WTC11 (cell line): Measurements from ENCODE around the gene TGIF1.

Experiments used
- ETV6 ChIP-seq: sonication (generic); formaldehyde crosslinking; IDR thresholded peaks from 2 replicates; pipeline ENCODE4 v1.8.1; 2022; ENCODE audit warnings: mild to moderate bottlenecking, missing genetic modification reagents
- FOXP1 ChIP-seq: sonication (generic); formaldehyde crosslinking; IDR thresholded peaks from 2 replicates; pipeline ENCODE4 v1.8.0; 2022; ENCODE audit warnings: missing genetic modification reagents, mild to moderate bottlenecking, moderate library complexity, borderline replicate concordance
- NFATC4 ChIP-seq: fragments of 250-450 bp; sonication (Bioruptor Pico); IDR thresholded peaks from 2 replicates; pipeline ENCODE4 v1.9.0; 2021; ENCODE audit warnings: mild to moderate bottlenecking
- ZBTB21 ChIP-seq: sonication (generic); formaldehyde crosslinking; IDR thresholded peaks from 2 replicates; pipeline ENCODE4 v1.8.1; 2023; ENCODE audit warnings: mild to moderate bottlenecking, missing genetic modification reagents, borderline replicate concordance
- ZNF138 ChIP-seq: sonication (generic); formaldehyde crosslinking; conservative IDR thresholded peaks from 2 replicates; pipeline ENCODE4 v1.8.1; 2022; ENCODE audit warnings: mild to moderate bottlenecking, moderate library complexity, missing genetic modification reagents
- ZNF317 ChIP-seq: sonication (generic); formaldehyde crosslinking; IDR thresholded peaks from 2 replicates; pipeline ENCODE4 v1.8.1; 2023; ENCODE audit warnings: low read depth, mild to moderate bottlenecking, moderate library complexity, missing genetic modification reagents, borderline replicate concordance
- TF ChIP-seq, protein P1 (sequence below): fragments of 200-600 bp; IDR thresholded peaks from 2 replicates; pipeline ENCODE4 v1.8.0; 2022; ENCODE audit warnings: antibody characterized with exemption
- TF ChIP-seq, protein P2 (sequence below): sonication (generic); formaldehyde crosslinking; IDR thresholded peaks from 2 replicates; pipeline ENCODE4 v1.8.0; 2022; ENCODE audit warnings: mild to moderate bottlenecking, missing genetic modification reagents
- TF ChIP-seq, protein P3 (sequence below): sonication (generic); formaldehyde crosslinking; conservative IDR thresholded peaks from 2 replicates; pipeline ENCODE4 v1.8.1; 2022; ENCODE audit warnings: mild to moderate bottlenecking, missing genetic modification reagents
- TF ChIP-seq, protein P4 (sequence below): sonication (generic); formaldehyde crosslinking; IDR thresholded peaks from 2 replicates; pipeline ENCODE4 v1.8.0; 2022; ENCODE audit warnings: mild to moderate bottlenecking, missing genetic modification reagents
- TF ChIP-seq, protein P5 (sequence below): sonication (generic); formaldehyde crosslinking; IDR thresholded peaks from 2 replicates; pipeline ENCODE4 v1.8.0; 2023; ENCODE audit warnings: mild to moderate bottlenecking, missing genetic modification reagents
- TF ChIP-seq, protein P6 (sequence below): sonication (generic); formaldehyde crosslinking; IDR thresholded peaks from 2 replicates; pipeline ENCODE4 v1.8.0; 2023; ENCODE audit warnings: missing genetic modification reagents
- TF ChIP-seq, protein P7 (sequence below): sonication (generic); formaldehyde crosslinking; IDR thresholded peaks from 2 replicates; pipeline ENCODE4 v1.8.1; 2023; ENCODE audit warnings: mild to moderate bottlenecking, missing genetic modification reagents, moderate library complexity
- TF ChIP-seq, protein P8 (sequence below): sonication (generic); formaldehyde crosslinking; IDR thresholded peaks from 2 replicates; pipeline ENCODE4 v1.8.0; 2022; ENCODE audit warnings: mild to moderate bottlenecking, missing genetic modification reagents

DNA sequence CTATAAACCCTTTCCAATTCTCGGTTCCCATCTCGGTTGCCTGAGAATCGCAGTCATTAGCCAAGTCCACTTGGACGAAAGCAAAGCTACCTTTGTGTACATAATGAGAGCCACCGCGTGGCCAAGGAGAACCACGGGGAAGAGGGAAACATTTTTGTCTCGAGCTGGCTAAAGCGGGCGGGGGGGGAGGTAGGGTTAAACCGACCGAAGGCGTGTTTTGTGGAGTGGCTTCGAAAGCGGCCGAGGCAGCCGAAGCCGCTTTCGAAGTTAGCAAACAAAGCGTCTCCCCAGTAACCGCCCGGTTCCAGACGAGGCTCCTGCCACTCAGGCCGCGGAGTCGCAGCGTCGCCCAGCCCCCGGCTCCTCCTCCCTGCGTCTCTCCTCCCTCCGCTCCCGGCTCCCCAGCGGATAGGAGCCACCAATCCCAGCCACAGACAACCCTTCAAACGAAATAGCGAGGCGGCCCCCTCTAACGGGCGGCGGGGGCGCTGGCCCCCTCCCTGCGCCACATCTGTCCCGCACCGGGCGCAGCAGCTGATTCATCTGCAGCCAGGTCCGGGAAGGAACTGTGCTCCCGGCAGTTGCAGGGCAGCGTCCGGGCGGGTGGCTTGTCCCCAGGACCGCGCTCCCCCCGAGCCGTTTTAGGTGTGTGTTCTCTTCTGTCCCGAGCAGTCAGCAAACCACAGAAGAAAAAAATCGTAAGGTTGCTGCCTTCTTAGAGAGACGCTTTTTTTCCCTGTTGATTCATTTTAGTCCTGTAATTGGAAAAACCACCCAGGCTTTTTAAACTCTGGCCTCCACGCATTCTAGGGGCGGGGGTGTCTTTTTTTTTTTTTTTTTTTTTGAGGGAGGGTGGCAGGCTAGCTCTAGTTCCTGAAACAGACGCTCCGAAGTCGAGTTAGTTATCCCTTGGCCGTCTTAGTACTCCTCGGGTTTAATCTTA lies 1.8 kb upstream of the TGIF1 start:
- TF ChIP-seq, protein P1, sequence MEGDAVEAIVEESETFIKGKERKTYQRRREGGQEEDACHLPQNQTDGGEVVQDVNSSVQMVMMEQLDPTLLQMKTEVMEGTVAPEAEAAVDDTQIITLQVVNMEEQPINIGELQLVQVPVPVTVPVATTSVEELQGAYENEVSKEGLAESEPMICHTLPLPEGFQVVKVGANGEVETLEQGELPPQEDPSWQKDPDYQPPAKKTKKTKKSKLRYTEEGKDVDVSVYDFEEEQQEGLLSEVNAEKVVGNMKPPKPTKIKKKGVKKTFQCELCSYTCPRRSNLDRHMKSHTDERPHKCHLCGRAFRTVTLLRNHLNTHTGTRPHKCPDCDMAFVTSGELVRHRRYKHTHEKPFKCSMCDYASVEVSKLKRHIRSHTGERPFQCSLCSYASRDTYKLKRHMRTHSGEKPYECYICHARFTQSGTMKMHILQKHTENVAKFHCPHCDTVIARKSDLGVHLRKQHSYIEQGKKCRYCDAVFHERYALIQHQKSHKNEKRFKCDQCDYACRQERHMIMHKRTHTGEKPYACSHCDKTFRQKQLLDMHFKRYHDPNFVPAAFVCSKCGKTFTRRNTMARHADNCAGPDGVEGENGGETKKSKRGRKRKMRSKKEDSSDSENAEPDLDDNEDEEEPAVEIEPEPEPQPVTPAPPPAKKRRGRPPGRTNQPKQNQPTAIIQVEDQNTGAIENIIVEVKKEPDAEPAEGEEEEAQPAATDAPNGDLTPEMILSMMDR: no peak
- TF ChIP-seq, protein P2, sequence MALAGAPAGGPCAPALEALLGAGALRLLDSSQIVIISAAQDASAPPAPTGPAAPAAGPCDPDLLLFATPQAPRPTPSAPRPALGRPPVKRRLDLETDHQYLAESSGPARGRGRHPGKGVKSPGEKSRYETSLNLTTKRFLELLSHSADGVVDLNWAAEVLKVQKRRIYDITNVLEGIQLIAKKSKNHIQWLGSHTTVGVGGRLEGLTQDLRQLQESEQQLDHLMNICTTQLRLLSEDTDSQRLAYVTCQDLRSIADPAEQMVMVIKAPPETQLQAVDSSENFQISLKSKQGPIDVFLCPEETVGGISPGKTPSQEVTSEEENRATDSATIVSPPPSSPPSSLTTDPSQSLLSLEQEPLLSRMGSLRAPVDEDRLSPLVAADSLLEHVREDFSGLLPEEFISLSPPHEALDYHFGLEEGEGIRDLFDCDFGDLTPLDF: peak; percentile 73
- TF ChIP-seq ETV6 (CRISPR knock-in tag) (peak; percentile 85; the same call in 1 of the 2 replicates), ZNF138 (no peak), ZBTB21 (no peak), FOXP1 (peak; percentile 84; the same call in 1 of the 2 replicates), NFATC4 (CRISPR knock-in tag) (no peak), ZNF317 (no peak)
- TF ChIP-seq, protein P3, sequence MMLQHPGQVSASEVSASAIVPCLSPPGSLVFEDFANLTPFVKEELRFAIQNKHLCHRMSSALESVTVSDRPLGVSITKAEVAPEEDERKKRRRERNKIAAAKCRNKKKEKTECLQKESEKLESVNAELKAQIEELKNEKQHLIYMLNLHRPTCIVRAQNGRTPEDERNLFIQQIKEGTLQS: no peak
- TF ChIP-seq, protein P4, sequence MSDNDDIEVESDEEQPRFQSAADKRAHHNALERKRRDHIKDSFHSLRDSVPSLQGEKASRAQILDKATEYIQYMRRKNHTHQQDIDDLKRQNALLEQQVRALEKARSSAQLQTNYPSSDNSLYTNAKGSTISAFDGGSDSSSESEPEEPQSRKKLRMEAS (CRISPR knock-in tag): peak; percentile 40; the same call in 1 of the 2 replicates
- TF ChIP-seq, protein P5, sequence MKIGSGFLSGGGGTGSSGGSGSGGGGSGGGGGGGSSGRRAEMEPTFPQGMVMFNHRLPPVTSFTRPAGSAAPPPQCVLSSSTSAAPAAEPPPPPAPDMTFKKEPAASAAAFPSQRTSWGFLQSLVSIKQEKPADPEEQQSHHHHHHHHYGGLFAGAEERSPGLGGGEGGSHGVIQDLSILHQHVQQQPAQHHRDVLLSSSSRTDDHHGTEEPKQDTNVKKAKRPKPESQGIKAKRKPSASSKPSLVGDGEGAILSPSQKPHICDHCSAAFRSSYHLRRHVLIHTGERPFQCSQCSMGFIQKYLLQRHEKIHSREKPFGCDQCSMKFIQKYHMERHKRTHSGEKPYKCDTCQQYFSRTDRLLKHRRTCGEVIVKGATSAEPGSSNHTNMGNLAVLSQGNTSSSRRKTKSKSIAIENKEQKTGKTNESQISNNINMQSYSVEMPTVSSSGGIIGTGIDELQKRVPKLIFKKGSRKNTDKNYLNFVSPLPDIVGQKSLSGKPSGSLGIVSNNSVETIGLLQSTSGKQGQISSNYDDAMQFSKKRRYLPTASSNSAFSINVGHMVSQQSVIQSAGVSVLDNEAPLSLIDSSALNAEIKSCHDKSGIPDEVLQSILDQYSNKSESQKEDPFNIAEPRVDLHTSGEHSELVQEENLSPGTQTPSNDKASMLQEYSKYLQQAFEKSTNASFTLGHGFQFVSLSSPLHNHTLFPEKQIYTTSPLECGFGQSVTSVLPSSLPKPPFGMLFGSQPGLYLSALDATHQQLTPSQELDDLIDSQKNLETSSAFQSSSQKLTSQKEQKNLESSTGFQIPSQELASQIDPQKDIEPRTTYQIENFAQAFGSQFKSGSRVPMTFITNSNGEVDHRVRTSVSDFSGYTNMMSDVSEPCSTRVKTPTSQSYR (CRISPR knock-in tag): no peak; the same call in 1 of the 2 replicates
- TF ChIP-seq, protein P6, sequence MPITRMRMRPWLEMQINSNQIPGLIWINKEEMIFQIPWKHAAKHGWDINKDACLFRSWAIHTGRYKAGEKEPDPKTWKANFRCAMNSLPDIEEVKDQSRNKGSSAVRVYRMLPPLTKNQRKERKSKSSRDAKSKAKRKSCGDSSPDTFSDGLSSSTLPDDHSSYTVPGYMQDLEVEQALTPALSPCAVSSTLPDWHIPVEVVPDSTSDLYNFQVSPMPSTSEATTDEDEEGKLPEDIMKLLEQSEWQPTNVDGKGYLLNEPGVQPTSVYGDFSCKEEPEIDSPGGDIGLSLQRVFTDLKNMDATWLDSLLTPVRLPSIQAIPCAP (CRISPR knock-in tag): no peak
- TF ChIP-seq, protein P7, sequence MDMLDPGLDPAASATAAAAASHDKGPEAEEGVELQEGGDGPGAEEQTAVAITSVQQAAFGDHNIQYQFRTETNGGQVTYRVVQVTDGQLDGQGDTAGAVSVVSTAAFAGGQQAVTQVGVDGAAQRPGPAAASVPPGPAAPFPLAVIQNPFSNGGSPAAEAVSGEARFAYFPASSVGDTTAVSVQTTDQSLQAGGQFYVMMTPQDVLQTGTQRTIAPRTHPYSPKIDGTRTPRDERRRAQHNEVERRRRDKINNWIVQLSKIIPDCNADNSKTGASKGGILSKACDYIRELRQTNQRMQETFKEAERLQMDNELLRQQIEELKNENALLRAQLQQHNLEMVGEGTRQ: no peak
- TF ChIP-seq, protein P8, sequence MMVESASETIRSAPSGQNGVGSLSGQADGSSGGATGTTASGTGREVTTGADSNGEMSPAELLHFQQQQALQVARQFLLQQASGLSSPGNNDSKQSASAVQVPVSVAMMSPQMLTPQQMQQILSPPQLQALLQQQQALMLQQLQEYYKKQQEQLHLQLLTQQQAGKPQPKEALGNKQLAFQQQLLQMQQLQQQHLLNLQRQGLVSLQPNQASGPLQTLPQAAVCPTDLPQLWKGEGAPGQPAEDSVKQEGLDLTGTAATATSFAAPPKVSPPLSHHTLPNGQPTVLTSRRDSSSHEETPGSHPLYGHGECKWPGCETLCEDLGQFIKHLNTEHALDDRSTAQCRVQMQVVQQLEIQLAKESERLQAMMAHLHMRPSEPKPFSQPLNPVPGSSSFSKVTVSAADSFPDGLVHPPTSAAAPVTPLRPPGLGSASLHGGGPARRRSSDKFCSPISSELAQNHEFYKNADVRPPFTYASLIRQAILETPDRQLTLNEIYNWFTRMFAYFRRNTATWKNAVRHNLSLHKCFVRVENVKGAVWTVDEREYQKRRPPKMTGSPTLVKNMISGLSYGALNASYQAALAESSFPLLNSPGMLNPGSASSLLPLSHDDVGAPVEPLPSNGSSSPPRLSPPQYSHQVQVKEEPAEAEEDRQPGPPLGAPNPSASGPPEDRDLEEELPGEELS (CRISPR knock-in tag): peak; percentile 81; the same call in 1 of the 2 replicates
